Fibroblast of lung (primary cell): ENCODE measurements around the gene PSAT1.

ENCODE experiments used
- CTCF ChIP-seq, 2 donors: IDR thresholded peaks in 1 of 2; conservative IDR thresholded peaks in 1 of 2; 1 replicate in 1 of 2; 2 replicates in 1 of 2; pipeline ENCODE4 v1.5.1; 2011 to 2012; ENCODE audit warnings: low read length in 2 of 2, control low read depth in 1 of 2, inconsistent platforms in 1 of 2, low read depth in 1 of 2, mild to moderate bottlenecking in 1 of 2
- EZH2 ChIP-seq: IDR thresholded peaks from 2 replicates; pipeline ENCODE4 v1.5.1; 2012; ENCODE audit warnings: low read length, control low read depth, mild to moderate bottlenecking; ENCODE audit errors: missing control alignments

DNA sequence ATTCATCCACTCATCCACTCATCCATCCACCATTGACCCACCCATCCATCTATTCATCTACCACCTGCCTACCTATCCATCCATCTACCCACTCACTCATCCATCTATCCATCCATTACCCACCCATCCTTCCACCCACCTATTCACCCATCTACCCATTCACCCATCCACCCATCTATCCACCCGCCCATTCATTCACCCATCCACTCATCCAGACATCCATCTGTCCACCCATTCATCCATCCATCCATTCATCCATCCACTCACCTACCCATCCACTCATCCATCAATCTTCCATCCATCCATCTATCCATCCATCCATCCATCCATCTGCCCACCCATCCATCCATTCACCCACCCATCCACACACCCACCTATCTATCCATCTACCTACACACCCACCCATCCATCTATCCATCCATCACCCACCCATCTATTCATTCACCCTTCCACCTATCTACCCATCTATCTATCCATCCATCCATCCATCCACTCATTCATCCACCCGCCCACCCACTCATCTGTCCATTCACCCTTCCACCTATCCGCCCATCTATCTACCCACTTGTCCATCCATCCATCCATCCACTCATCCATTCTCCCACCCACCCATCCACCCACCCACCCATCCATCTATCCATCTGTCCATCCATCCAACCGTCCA lies 23.2 kb downstream of the PSAT1 start:
- TF ChIP-seq CTCF (conservative IDR thresholded peaks at IDR 0.05 in 1 of 2, IDR thresholded peaks at IDR 0.05 in 1 of 2; ENCODE audit: low read depth in 1 of 2, low read length in 2 of 2) (no peak), EZH2 (no peak)
